K562 (cell line): ENCODE results near the gene ARHGAP32. TPM values are rescaled to one million over a fixed set of nuclear protein-coding genes. Genes with fewer than 3 reads are reported as not detected.

Source experiments
- ATAC-seq: fragments of 200-7000 bp; cut with Tn5 transposase; 3 replicates; pipeline ENCODE4 v1.9.1; 2020; ENCODE audit warnings: moderate library complexity
- BruUV-seq: library from RNA; stranded (reverse); fragments of 400-500 nt; replicated peaks from 2 replicates; lab custom pipeline; 2021; lab: Mats Ljungman, UMichigan
- CTCF ChIA-PET: fragments of 300-600 bp; formaldehyde crosslinking; extraction: SDS; loops from one replicate; lab custom pipeline; 2021; ENCODE audit warnings: low intra/inter-chr PET ratio; lab: Yijun Ruan, JAX
- POLR2A ChIA-PET: fragments of 300-600, 350-650 bp; sonication (Branson Sonifier 250); formaldehyde crosslinking; extraction: SDS; loops from one replicate; lab custom pipeline; 2021; ENCODE audit warnings: antibody characterized with exemption, inconsistent platforms; lab: Yijun Ruan, JAX
- DNase-seq, 4 experiments: peaks; one replicate each; pipeline versions ENCODE4 v3.0.0 to v3.0.0-alpha.2; 2011 to 2018; ENCODE audit warnings: low spot score in 3 of 4, mixed read lengths in 3 of 4; ENCODE audit errors: extremely low read depth in 1 of 4
- FAIRE-seq: peaks from 2 replicates; lab custom pipeline; 2011; peaks lifted over from hg19 to GRCh38; lab: Jason Lieb, UNC
- H2AFZ ChIP-seq: 2 replicates; pipeline ENCODE4 v1.6.0; 2011; ENCODE audit warnings: low read depth, low read length, control low read depth, inconsistent platforms
- H3K27ac ChIP-seq: fragments of 200-600 bp; 3 replicates; pipeline ENCODE4 v1.8.0; 2011; ENCODE audit warnings: low read depth, mild to moderate bottlenecking, control low read depth, inconsistent platforms, low read length, moderate library complexity, mixed read lengths; ENCODE audit errors: extremely low read depth
- H3K27me3 ChIP-seq, 2 experiments: fragments of 300-600 bp in 1 of 2; 2 replicates in 1 of 2; 3 replicates in 1 of 2; pipeline versions ENCODE4 v1.6.0 to v1.8.0; 2011; ENCODE audit warnings: inconsistent platforms in 2 of 2, low read length in 2 of 2, mild to moderate bottlenecking in 1 of 2, mixed read lengths in 1 of 2, moderate library complexity in 1 of 2; ENCODE audit not compliant: control insufficient read depth in 2 of 2, insufficient read depth in 2 of 2
- H3K36me3 ChIP-seq: fragments of 300-600 bp; 3 replicates; pipeline ENCODE4 v1.8.0; 2011; ENCODE audit warnings: mild to moderate bottlenecking, low read length, inconsistent platforms; ENCODE audit not compliant: control insufficient read depth, insufficient read depth
- H3K4me1 ChIP-seq, 2 experiments: fragments of 200-600 bp in 1 of 2; replicated peaks in 1 of 2; 2 replicates in 1 of 2; 3 replicates in 1 of 2; pipeline versions ENCODE4 v1.5.1 to v1.8.0; 2011; ENCODE audit warnings: inconsistent platforms in 2 of 2, low read length in 2 of 2, mild to moderate bottlenecking in 1 of 2, mixed read lengths in 1 of 2, moderate library complexity in 1 of 2; ENCODE audit not compliant: control insufficient read depth in 2 of 2, insufficient read depth in 2 of 2
- H3K4me2 ChIP-seq: 2 replicates; pipeline ENCODE4 v1.6.1; 2011; ENCODE audit warnings: low read length, control low read depth, inconsistent platforms, mixed read lengths; ENCODE audit not compliant: insufficient read depth
- H3K4me3 ChIP-seq: fragments of 200-600 bp; sonication (generic), shearing (Covaris generic); 2 replicates; pipeline ENCODE4 v1.5.1; 2016; ENCODE audit warnings: control low read depth, inconsistent platforms
- H3K79me2 ChIP-seq: fragments of 200-600 bp; 3 replicates; pipeline ENCODE4 v1.8.0; 2011; ENCODE audit warnings: low read length, inconsistent platforms; ENCODE audit not compliant: control insufficient read depth, insufficient read depth
- H3K9ac ChIP-seq, 2 experiments: 2 replicates each; pipeline versions ENCODE4 v1.6.0 to v1.6.1; 2011; ENCODE audit warnings: low read depth in 2 of 2, low read length in 2 of 2, control low read depth in 1 of 2, inconsistent platforms in 1 of 2, mild to moderate bottlenecking in 1 of 2, mixed read lengths in 1 of 2; ENCODE audit not compliant: insufficient read depth in 1 of 2
- H3K9me1 ChIP-seq: one replicate; pipeline ENCODE4 v1.6.0; 2011; ENCODE audit warnings: inconsistent platforms, mild to moderate bottlenecking, low read length, moderate library complexity; ENCODE audit not compliant: control insufficient read depth, insufficient read depth
- H3K9me3 ChIP-seq: replicated peaks from 2 replicates; pipeline ENCODE4 v1.5.1; 2011; ENCODE audit warnings: low read depth, low read length, inconsistent platforms; ENCODE audit not compliant: control insufficient read depth, insufficient read depth
- H4K20me1 ChIP-seq: replicated peaks from 2 replicates; pipeline ENCODE4 v1.6.1; 2011; ENCODE audit warnings: low read length, inconsistent platforms, mixed read lengths; ENCODE audit not compliant: control insufficient read depth, insufficient read depth
- SNRNP70 ChIP-seq: fragments of 200-400 bp; formaldehyde crosslinking; optimal IDR thresholded peaks from 2 replicates; pipeline ENCODE3; 2017; ENCODE audit warnings: low read depth, low read length
- ZNF507 ChIP-seq: conservative IDR thresholded peaks from 2 replicates; pipeline ENCODE4 v1.6.1; 2017; ENCODE audit warnings: missing genetic modification characterization, missing compliant biosample characterization
- ZNF778 ChIP-seq: fragments of 450-650 bp; formaldehyde crosslinking; IDR thresholded peaks from 2 replicates; pipeline ENCODE4 v1.4.0; 2020; ENCODE audit warnings: mild to moderate bottlenecking, moderate library complexity
- WGBS: fragments of 100-300 bp; shearing (Covaris generic); methylation state at CpG from one replicate; pipeline ENCODE4 v1.1.6; 2016; ENCODE audit warnings: low coverage, mixed read lengths; ENCODE audit not compliant: insufficient coverage; ENCODE audit errors: missing lambda C conversion rate; 5-methylcytosine and 5-hydroxymethylcytosine counted together
- in situ Hi-C: fragments of 300-500 bp; cut with MboI; formaldehyde crosslinking; loops from 4 replicates; pipeline ENCODE4 v1.15.0; 2018; ENCODE audit warnings: inconsistent platforms, mixed read lengths
- intact Hi-C: fragments of 100-400 bp; cut with micrococcal nuclease; formaldehyde crosslinking; loops from 2 replicates; pipeline ENCODE4 v1.14.2; 2022
- polyA plus RNA-seq, 8 experiments: library from polyadenylated mRNA; depleted of rRNA in 4 of 8; stranded (reverse) in 5 of 8; unstranded in 3 of 8; fragments of >200 nt; fragmentation: Nextera tagmentation in 2 of 8; fragmentation: Illumina TruSeq in 1 of 8; extraction: Ambion mirVana in 2 of 8; extraction: Trizol in 1 of 8; gene quantifications; 2 replicates each; pipeline versions ENCODE4 v1.2.1 to v1.2.3, GENCODE V29; 2011 to 2014; ENCODE audit warnings: inconsistent platforms in 1 of 8, missing spikeins in 1 of 8
- total RNA-seq, 7 experiments: library from RNA; depleted of rRNA in 6 of 7; stranded (reverse); fragments of >200 nt in 6 of 7; fragmentation: Illumina TruSeq in 2 of 7; extraction: Trizol in 2 of 7; gene quantifications; 2 replicates each; pipeline versions ENCODE4 v1.2.1 to v1.2.3, GENCODE V29; 2011 to 2021; ENCODE audit warnings: low replicate concordance in 1 of 7
- TF ChIP-seq, protein P1 (sequence below): fragments of 450-650 bp; IDR thresholded peaks from 2 replicates; pipeline ENCODE4 v1.6.1; 2017; ENCODE audit warnings: antibody characterized with exemption, mild to moderate bottlenecking

ARHGAP32 gene
- total and polyA plus RNA-seq, 9 of the 15 experiments (the other 6 are each of a cell fraction or from before 2014, with no cell fraction given), result 0.18 TPM; not detected in 8

DNA sequence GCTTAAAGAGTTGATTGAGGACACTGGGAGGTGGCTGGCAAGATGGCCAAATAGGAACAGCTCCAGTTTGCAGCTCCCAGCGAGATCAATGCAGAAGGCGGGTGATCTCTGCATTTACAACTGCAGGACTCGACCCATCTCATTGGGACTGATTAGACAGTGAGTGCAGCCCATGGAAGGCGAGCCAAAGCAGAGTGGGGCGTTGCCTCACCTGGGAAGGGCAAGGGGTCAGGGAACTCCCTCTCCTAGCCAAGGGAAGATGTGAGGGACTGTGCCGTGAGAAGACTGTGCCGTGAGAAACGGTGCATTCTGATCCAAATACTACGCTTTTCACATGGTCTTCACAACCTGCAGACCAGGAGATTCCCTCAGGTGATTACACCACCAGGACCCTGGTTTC lies 36.4 kb downstream of the ARHGAP32 start:
- H3K9me1 ChIP-seq, result no peaks in the 10 kb centered on the region
- H2AFZ ChIP-seq, result no peak overlapping the region
- no peaks in the 10 kb centered on the region for H3K4me1 ChIP-seq
- H3K27ac ChIP-seq, result no peak overlapping the region
- H3K4me2 ChIP-seq, result no peak overlapping the region
- no peaks in the 10 kb centered on the region for H3K79me2 ChIP-seq
- no TSS peak for BruUV-seq
- no peaks in the 10 kb centered on the region; the same call in 1 of the 2 replicates for H3K9me3 ChIP-seq
- H3K4me3 ChIP-seq, result no peak overlapping the region
- no peaks in the 10 kb centered on the region for H3K36me3 ChIP-seq
- CTCF ChIA-PET, result no interaction called here
- no peak for DNase-seq
- ATAC-seq, result no peak
- no peaks in the 10 kb centered on the region for H4K20me1 ChIP-seq
- no peak for TF ChIP-seq ZNF507 (tag)
- no peak for TF ChIP-seq SNRNP70
- TF ChIP-seq ZNF778 (CRISPR knock-in tag), result no peak
- TF ChIP-seq, protein P1, sequence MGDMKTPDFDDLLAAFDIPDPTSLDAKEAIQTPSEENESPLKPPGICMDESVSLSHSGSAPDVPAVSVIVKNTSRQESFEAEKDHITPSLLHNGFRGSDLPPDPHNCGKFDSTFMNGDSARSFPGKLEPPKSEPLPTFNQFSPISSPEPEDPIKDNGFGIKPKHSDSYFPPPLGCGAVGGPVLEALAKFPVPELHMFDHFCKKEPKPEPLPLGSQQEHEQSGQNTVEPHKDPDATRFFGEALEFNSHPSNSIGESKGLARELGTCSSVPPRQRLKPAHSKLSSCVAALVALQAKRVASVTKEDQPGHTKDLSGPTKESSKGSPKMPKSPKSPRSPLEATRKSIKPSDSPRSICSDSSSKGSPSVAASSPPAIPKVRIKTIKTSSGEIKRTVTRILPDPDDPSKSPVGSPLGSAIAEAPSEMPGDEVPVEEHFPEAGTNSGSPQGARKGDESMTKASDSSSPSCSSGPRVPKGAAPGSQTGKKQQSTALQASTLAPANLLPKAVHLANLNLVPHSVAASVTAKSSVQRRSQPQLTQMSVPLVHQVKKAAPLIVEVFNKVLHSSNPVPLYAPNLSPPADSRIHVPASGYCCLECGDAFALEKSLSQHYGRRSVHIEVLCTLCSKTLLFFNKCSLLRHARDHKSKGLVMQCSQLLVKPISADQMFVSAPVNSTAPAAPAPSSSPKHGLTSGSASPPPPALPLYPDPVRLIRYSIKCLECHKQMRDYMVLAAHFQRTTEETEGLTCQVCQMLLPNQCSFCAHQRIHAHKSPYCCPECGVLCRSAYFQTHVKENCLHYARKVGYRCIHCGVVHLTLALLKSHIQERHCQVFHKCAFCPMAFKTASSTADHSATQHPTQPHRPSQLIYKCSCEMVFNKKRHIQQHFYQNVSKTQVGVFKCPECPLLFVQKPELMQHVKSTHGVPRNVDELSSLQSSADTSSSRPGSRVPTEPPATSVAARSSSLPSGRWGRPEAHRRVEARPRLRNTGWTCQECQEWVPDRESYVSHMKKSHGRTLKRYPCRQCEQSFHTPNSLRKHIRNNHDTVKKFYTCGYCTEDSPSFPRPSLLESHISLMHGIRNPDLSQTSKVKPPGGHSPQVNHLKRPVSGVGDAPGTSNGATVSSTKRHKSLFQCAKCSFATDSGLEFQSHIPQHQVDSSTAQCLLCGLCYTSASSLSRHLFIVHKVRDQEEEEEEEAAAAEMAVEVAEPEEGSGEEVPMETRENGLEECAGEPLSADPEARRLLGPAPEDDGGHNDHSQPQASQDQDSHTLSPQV, result no peak
- H3K27me3 ChIP-seq, result no peaks in the 10 kb centered on the region
- in situ Hi-C loops, result no loop called here
- no peak for FAIRE-seq
- POLR2A ChIA-PET, result no interaction called here
- no peak overlapping the region for H3K9ac ChIP-seq
- intact Hi-C loops, result no loop called here
- WGBS, result 2% methylated on average over 9 of the region's 9 CpGs
